ENCODE measurements around the gene ARID1B. TPM values are rescaled to one million over a fixed set of nuclear protein-coding genes. Genes with fewer than 3 reads are reported as not detected.

ARID1B gene
- polyA plus RNA-seq, 4 donors: 57.0 to 87.6 (median 71.7) TPM

GRCh38 chr6:156953127-156953478 is 175.9 kb downstream of the ARID1B start:
- DNase-seq (ENCODE audit: low read depth in 4 of 4, low spot score in 3 of 4): no peak

- DNase-seq (ENCODE audit: low read depth in 4 of 4, low spot score in 3 of 4): peak; percentile 75 to 88 (median 80)
Measured at GRCh38 chr6:156953479-156954146, 176.4 kb downstream of the ARID1B start.

- no peak for DNase-seq (ENCODE audit: low read depth in 4 of 4, low spot score in 3 of 4)
Measured at GRCh38 chr6:156954191-156954590, 177.0 kb downstream of the ARID1B start.

GRCh38 chr6:156954816-156955215 is 177.6 kb downstream of the ARID1B start:
- DNase-seq (ENCODE audit: low read depth in 4 of 4, low spot score in 3 of 4): no peak

GRCh38 chr6:156955494-156956183 is 178.5 kb downstream of the ARID1B start:
- no peak for DNase-seq (ENCODE audit: low read depth in 4 of 4, low spot score in 3 of 4)

GRCh38 chr6:156956286-156956685 is 179.1 kb downstream of the ARID1B start:
- DNase-seq (ENCODE audit: low read depth in 4 of 4, low spot score in 3 of 4): no peak

GRCh38 chr6:156957931-156958547 is 180.9 kb downstream of the ARID1B start:
- DNase-seq (ENCODE audit: low read depth in 4 of 4, low spot score in 3 of 4): no peak

- DNase-seq (ENCODE audit: low read depth in 4 of 4, low spot score in 3 of 4): no peak
Measured at GRCh38 chr6:156960525-156960924, 183.3 kb downstream of the ARID1B start.

GRCh38 chr6:156961282-156961892 is 184.2 kb downstream of the ARID1B start:
- no peak for DNase-seq (ENCODE audit: low read depth in 4 of 4, low spot score in 3 of 4)

GRCh38 chr6:156963712-156964700 is 186.8 kb downstream of the ARID1B start:
- no peak for DNase-seq (ENCODE audit: low read depth in 4 of 4, low spot score in 3 of 4)

- DNase-seq (ENCODE audit: low read depth in 4 of 4, low spot score in 3 of 4): no peak
Measured at GRCh38 chr6:156967852-156968251, 190.7 kb downstream of the ARID1B start.

GRCh38 chr6:156969233-156969632 is 192.1 kb downstream of the ARID1B start:
- DNase-seq (ENCODE audit: low read depth in 4 of 4, low spot score in 3 of 4): no peak

GRCh38 chr6:156970595-156971112 is 193.5 kb downstream of the ARID1B start:
- DNase-seq (ENCODE audit: low read depth in 4 of 4, low spot score in 3 of 4): no peak

GRCh38 chr6:156971153-156971885 is 194.1 kb downstream of the ARID1B start:
- no peak for DNase-seq (ENCODE audit: low read depth in 4 of 4, low spot score in 3 of 4)

- no peak for DNase-seq (ENCODE audit: low read depth in 4 of 4, low spot score in 3 of 4)
Measured at GRCh38 chr6:156972145-156972544, 195.0 kb downstream of the ARID1B start.

- DNase-seq (ENCODE audit: low read depth in 4 of 4, low spot score in 3 of 4): no peak
Measured at GRCh38 chr6:156974830-156975261, 197.7 kb downstream of the ARID1B start.

- DNase-seq (ENCODE audit: low read depth in 4 of 4, low spot score in 3 of 4): no peak
Measured at GRCh38 chr6:156975414-156975813, 198.2 kb downstream of the ARID1B start.

GRCh38 chr6:156976216-156977127 is 199.3 kb downstream of the ARID1B start:
- no peak for DNase-seq (ENCODE audit: low read depth in 4 of 4, low spot score in 3 of 4)
